ENCODE measurements around the gene NDUFA11.
"Not testable (repeated sequence)": the region's sequence is repeated elsewhere in the genome, so short reads cannot be mapped to it uniquely, and the experiment has no call there.

NDUFA11 gene

GRCh38 chr19:5874496-5874895 is 29.1 kb downstream of the NDUFA11 start:
- not testable (repeated sequence) for H3K27me3 ChIP-seq (ENCODE audit: control insufficient read depth, insufficient read depth, low read length); H3K36me3 ChIP-seq (ENCODE audit: control insufficient read depth, insufficient read depth, low read length); H3K4me3 ChIP-seq (ENCODE audit: low read length)

GRCh38 chr19:5873617-5874199 is 29.9 kb downstream of the NDUFA11 start:
- Histone ChIP-seq H3K27me3 (ENCODE audit: control insufficient read depth, insufficient read depth, low read length) (peaks cover 5% of the 10 kb centered on the region), H3K9ac (ENCODE audit: low read length) (no peak overlapping the region), H3K9me3 (ENCODE audit: control insufficient read depth, low read length) (no peaks in the 10 kb centered on the region), H3K36me3 (ENCODE audit: control insufficient read depth, insufficient read depth, low read length) (no peaks in the 10 kb centered on the region), H3K4me3 (ENCODE audit: low read length) (no peak overlapping the region), H3K4me1 (ENCODE audit: control insufficient read depth, insufficient read depth, low read length) (no peaks in the 10 kb centered on the region)

More at GRCh38 chr19:5874496-5874895, 29.1 kb downstream of the NDUFA11 start:
- not testable (repeated sequence) for H3K9me3 ChIP-seq (ENCODE audit: control insufficient read depth, low read length); H3K4me1 ChIP-seq (ENCODE audit: control insufficient read depth, insufficient read depth, low read length); H3K9ac ChIP-seq (ENCODE audit: low read length)

GRCh38 chr19:5870986-5871394 is 32.6 kb downstream of the NDUFA11 start:
- no peaks in the 10 kb centered on the region for H3K9me3 ChIP-seq (ENCODE audit: control insufficient read depth, low read length)
- H3K4me1 ChIP-seq (ENCODE audit: control insufficient read depth, insufficient read depth, low read length) = no peaks in the 10 kb centered on the region
- peaks cover under 1% of the 10 kb centered on the region for H3K27me3 ChIP-seq (ENCODE audit: control insufficient read depth, insufficient read depth, low read length)
- H3K36me3 ChIP-seq (ENCODE audit: control insufficient read depth, insufficient read depth, low read length) = no peaks in the 10 kb centered on the region
- no peak overlapping the region for H3K9ac ChIP-seq (ENCODE audit: low read length)
- no peak overlapping the region for H3K4me3 ChIP-seq (ENCODE audit: low read length)

- no peaks in the 10 kb centered on the region for H3K4me1 ChIP-seq (ENCODE audit: control insufficient read depth, insufficient read depth, low read length)
- H3K27me3 ChIP-seq (ENCODE audit: control insufficient read depth, insufficient read depth, low read length) = no peaks in the 10 kb centered on the region
- H3K36me3 ChIP-seq (ENCODE audit: control insufficient read depth, insufficient read depth, low read length) = no peaks in the 10 kb centered on the region
- H3K9me3 ChIP-seq (ENCODE audit: control insufficient read depth, low read length) = no peaks in the 10 kb centered on the region
- no peak overlapping the region for H3K9ac ChIP-seq (ENCODE audit: low read length)
- H3K4me3 ChIP-seq (ENCODE audit: low read length) = no peak overlapping the region
Observed at GRCh38 chr19:5867201-5868136, 36.1 kb downstream of the NDUFA11 start.

- no peak overlapping the region for H3K4me3 ChIP-seq (ENCODE audit: low read length)
- no peaks in the 10 kb centered on the region for H3K4me1 ChIP-seq (ENCODE audit: control insufficient read depth, insufficient read depth, low read length)
- H3K27me3 ChIP-seq (ENCODE audit: control insufficient read depth, insufficient read depth, low read length) = no peaks in the 10 kb centered on the region
- H3K9me3 ChIP-seq (ENCODE audit: control insufficient read depth, low read length) = no peaks in the 10 kb centered on the region
- no peak overlapping the region for H3K9ac ChIP-seq (ENCODE audit: low read length)
- H3K36me3 ChIP-seq (ENCODE audit: control insufficient read depth, insufficient read depth, low read length) = no peaks in the 10 kb centered on the region
Observed at GRCh38 chr19:5865772-5866171, 37.8 kb downstream of the NDUFA11 start.

GRCh38 chr19:5864725-5865486 is 38.7 kb downstream of the NDUFA11 start:
- no peak overlapping the region for H3K4me3 ChIP-seq (ENCODE audit: low read length)
- no peaks in the 10 kb centered on the region for H3K36me3 ChIP-seq (ENCODE audit: control insufficient read depth, insufficient read depth, low read length)
- H3K9ac ChIP-seq (ENCODE audit: low read length) = no peak overlapping the region
- H3K9me3 ChIP-seq (ENCODE audit: control insufficient read depth, low read length) = no peaks in the 10 kb centered on the region
- H3K4me1 ChIP-seq (ENCODE audit: control insufficient read depth, insufficient read depth, low read length) = no peaks in the 10 kb centered on the region
- no peaks in the 10 kb centered on the region for H3K27me3 ChIP-seq (ENCODE audit: control insufficient read depth, insufficient read depth, low read length)

- H3K9me3 ChIP-seq (ENCODE audit: control insufficient read depth, low read length) = no peaks in the 10 kb centered on the region
- no peak overlapping the region for H3K9ac ChIP-seq (ENCODE audit: low read length)
- H3K27me3 ChIP-seq (ENCODE audit: control insufficient read depth, insufficient read depth, low read length) = no peaks in the 10 kb centered on the region
- H3K36me3 ChIP-seq (ENCODE audit: control insufficient read depth, insufficient read depth, low read length) = no peaks in the 10 kb centered on the region
- H3K4me1 ChIP-seq (ENCODE audit: control insufficient read depth, insufficient read depth, low read length) = no peaks in the 10 kb centered on the region
- no peak overlapping the region for H3K4me3 ChIP-seq (ENCODE audit: low read length)
Observed at GRCh38 chr19:5864013-5864720, 39.4 kb downstream of the NDUFA11 start.

- no peaks in the 10 kb centered on the region for H3K9me3 ChIP-seq (ENCODE audit: control insufficient read depth, low read length)
- no peaks in the 10 kb centered on the region for H3K4me1 ChIP-seq (ENCODE audit: control insufficient read depth, insufficient read depth, low read length)
- no peaks in the 10 kb centered on the region for H3K36me3 ChIP-seq (ENCODE audit: control insufficient read depth, insufficient read depth, low read length)
- H3K4me3 ChIP-seq (ENCODE audit: low read length) = no peak overlapping the region
- H3K9ac ChIP-seq (ENCODE audit: low read length) = no peak overlapping the region
- no peaks in the 10 kb centered on the region for H3K27me3 ChIP-seq (ENCODE audit: control insufficient read depth, insufficient read depth, low read length)
Observed at GRCh38 chr19:5863030-5863665, 40.4 kb downstream of the NDUFA11 start.

- Histone ChIP-seq H3K9ac (ENCODE audit: low read length) (no peak overlapping the region), H3K4me1 (ENCODE audit: control insufficient read depth, insufficient read depth, low read length) (no peaks in the 10 kb centered on the region)
Observed at GRCh38 chr19:5857203-5858081, 46.1 kb downstream of the NDUFA11 start.

GRCh38 chr19:5855151-5855550 is 48.4 kb downstream of the NDUFA11 start:
- H3K4me1 ChIP-seq (ENCODE audit: control insufficient read depth, insufficient read depth, low read length); H3K36me3 ChIP-seq (ENCODE audit: control insufficient read depth, insufficient read depth, low read length); H3K9ac ChIP-seq (ENCODE audit: low read length): not testable (repeated sequence)

More at GRCh38 chr19:5857203-5858081, 46.1 kb downstream of the NDUFA11 start:
- Histone ChIP-seq H3K27me3 (ENCODE audit: control insufficient read depth, insufficient read depth, low read length) (no peaks in the 10 kb centered on the region), H3K36me3 (ENCODE audit: control insufficient read depth, insufficient read depth, low read length) (no peaks in the 10 kb centered on the region), H3K9me3 (ENCODE audit: control insufficient read depth, low read length) (no peaks in the 10 kb centered on the region), H3K4me3 (ENCODE audit: low read length) (no peak overlapping the region)

GRCh38 chr19:5854121-5854520 is 49.5 kb downstream of the NDUFA11 start:
- not testable (repeated sequence) for H3K9me3 ChIP-seq (ENCODE audit: control insufficient read depth, low read length); H3K9ac ChIP-seq (ENCODE audit: low read length); H3K36me3 ChIP-seq (ENCODE audit: control insufficient read depth, insufficient read depth, low read length); H3K4me1 ChIP-seq (ENCODE audit: control insufficient read depth, insufficient read depth, low read length); H3K4me3 ChIP-seq (ENCODE audit: low read length); H3K27me3 ChIP-seq (ENCODE audit: control insufficient read depth, insufficient read depth, low read length)

More at GRCh38 chr19:5855151-5855550, 48.4 kb downstream of the NDUFA11 start:
- not testable (repeated sequence) for H3K9me3 ChIP-seq (ENCODE audit: control insufficient read depth, low read length); H3K4me3 ChIP-seq (ENCODE audit: low read length); H3K27me3 ChIP-seq (ENCODE audit: control insufficient read depth, insufficient read depth, low read length)

Data from mucosa of stomach (tissue), 1 donor.